Fibroblast of lung (primary cell): ENCODE results near the gene FNDC3A.

Experiments
- CTCF ChIP-seq, 2 donors: IDR thresholded peaks in 1 of 2; conservative IDR thresholded peaks in 1 of 2; 1 replicate in 1 of 2; 2 replicates in 1 of 2; pipeline ENCODE4 v1.5.1; 2011 to 2012; ENCODE audit warnings: low read length in 2 of 2, control low read depth in 1 of 2, inconsistent platforms in 1 of 2, low read depth in 1 of 2, mild to moderate bottlenecking in 1 of 2
- EZH2 ChIP-seq: IDR thresholded peaks from 2 replicates; pipeline ENCODE4 v1.5.1; 2012; ENCODE audit warnings: low read length, control low read depth, mild to moderate bottlenecking; ENCODE audit errors: missing control alignments

- TF ChIP-seq CTCF (conservative IDR thresholded peaks at IDR 0.05 in 1 of 2, IDR thresholded peaks at IDR 0.05 in 1 of 2; ENCODE audit: low read depth in 1 of 2, low read length in 2 of 2), result no peak
- no peak for TF ChIP-seq EZH2
These were observed 132.5 kb downstream of the FNDC3A start for GRCh38 chr13:49108196-49108595.
